ENCODE measurements around the gene TMPRSS3.

DNA sequence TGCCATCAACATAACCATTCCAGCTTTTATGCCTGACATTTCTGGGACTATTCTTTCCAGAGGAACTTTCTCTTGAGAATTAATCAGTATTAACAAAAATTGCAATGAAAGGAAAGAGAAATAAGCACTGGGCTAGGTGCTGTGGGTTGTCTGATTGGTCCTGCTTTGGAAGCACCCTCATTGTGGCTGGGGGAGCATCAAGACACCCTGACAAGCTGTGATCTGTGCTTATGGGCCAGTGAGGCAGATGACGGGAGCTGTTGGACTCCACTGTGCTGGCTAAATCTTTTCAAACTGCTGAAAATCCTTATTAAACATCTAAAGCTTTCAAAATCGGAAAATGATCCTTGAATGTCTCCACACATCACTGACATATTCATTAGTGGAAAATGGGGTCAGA, 27.8 kb upstream of the TMPRSS3 start:
- TF ChIP-seq CTCF (IDR thresholded peaks at IDR 0.05) (no peak), POLR2A (IDR thresholded peaks at IDR 0.05) (no peak)
